H9 (cell line): ENCODE data around the gene CDKN2B. TPM values are rescaled to one million over a fixed set of nuclear protein-coding genes. Genes with fewer than 3 reads are reported as not detected.

Experiments used
- DNase-seq: peaks from one replicate; pipeline ENCODE4 v3.0.0-alpha.2; 2017
- H2AFZ ChIP-seq: one replicate; pipeline ENCODE4 v1.6.1; 2013; ENCODE audit warnings: mild to moderate bottlenecking, low read length, control low read depth, moderate library complexity
- H2AK5ac ChIP-seq: 2 replicates; pipeline ENCODE4 v1.6.1; 2013; ENCODE audit warnings: low read length, control low read depth, mixed read lengths; ENCODE audit not compliant: insufficient read length
- H2BK120ac ChIP-seq: one replicate; pipeline ENCODE4 v1.6.1; 2013; ENCODE audit warnings: low read depth, mild to moderate bottlenecking, low read length, control low read depth, inconsistent platforms; ENCODE audit not compliant: poor library complexity, severe bottlenecking
- H2BK12ac ChIP-seq: 2 replicates; pipeline ENCODE4 v1.6.1; 2013; ENCODE audit warnings: low read length, control low read depth, mixed read lengths, low read depth; ENCODE audit not compliant: insufficient read length
- H2BK15ac ChIP-seq: 2 replicates; pipeline ENCODE4 v1.6.1; 2013; ENCODE audit warnings: low read depth, low read length, control low read depth
- H2BK20ac ChIP-seq: one replicate; pipeline ENCODE4 v1.6.1; 2013; ENCODE audit warnings: low read depth, mild to moderate bottlenecking, low read length, control low read depth, inconsistent platforms; ENCODE audit not compliant: poor library complexity, severe bottlenecking
- H2BK5ac ChIP-seq: 2 replicates; pipeline ENCODE4 v1.6.1; 2013; ENCODE audit warnings: low read length, control low read depth, mixed read lengths; ENCODE audit not compliant: insufficient read length
- H3K14ac ChIP-seq: 2 replicates; pipeline ENCODE4 v1.6.1; 2013; ENCODE audit warnings: low read length, control low read depth; ENCODE audit not compliant: insufficient read depth
- H3K18ac ChIP-seq: 2 replicates; pipeline ENCODE4 v1.6.1; 2013; ENCODE audit warnings: low read depth, mild to moderate bottlenecking, mixed read lengths, low read length, control low read depth; ENCODE audit not compliant: insufficient read length
- H3K23ac ChIP-seq: 2 replicates; pipeline ENCODE4 v1.6.1; 2013; ENCODE audit warnings: low read length, control low read depth, mixed read lengths, low read depth; ENCODE audit not compliant: insufficient read length
- H3K23me2 ChIP-seq: 2 replicates; pipeline ENCODE4 v1.6.1; 2013; ENCODE audit warnings: low read depth, mild to moderate bottlenecking, mixed read lengths, low read length, control low read depth; ENCODE audit not compliant: insufficient read length, poor library complexity, severe bottlenecking
- H3K27ac ChIP-seq: 2 replicates; pipeline ENCODE4 v1.5.1; 2013; ENCODE audit warnings: low read length, control low read depth, mixed read lengths, low read depth; ENCODE audit not compliant: insufficient read length
- H3K27me3 ChIP-seq: 2 replicates; pipeline ENCODE4 v1.6.1; 2013; ENCODE audit warnings: low read length, control low read depth, inconsistent platforms; ENCODE audit not compliant: insufficient read depth
- H3K4ac ChIP-seq: 2 replicates; pipeline ENCODE4 v1.6.1; 2013; ENCODE audit warnings: low read depth, mild to moderate bottlenecking, control low read depth, inconsistent platforms, low read length, moderate library complexity
- H3K4me1 ChIP-seq: 2 replicates; pipeline ENCODE4 v1.6.1; 2013; ENCODE audit warnings: low read length, control low read depth, inconsistent platforms; ENCODE audit not compliant: insufficient read depth
- H3K4me2 ChIP-seq: 2 replicates; pipeline ENCODE4 v1.6.1; 2013; ENCODE audit warnings: low read length, control low read depth, mixed read lengths; ENCODE audit not compliant: insufficient read length, insufficient read depth
- H3K56ac ChIP-seq: 2 replicates; pipeline ENCODE4 v1.6.1; 2013; ENCODE audit warnings: low read depth, mild to moderate bottlenecking, mixed read lengths, low read length, control low read depth; ENCODE audit not compliant: insufficient read length
- H3K79me1 ChIP-seq: 2 replicates; pipeline ENCODE4 v1.6.1; 2013; ENCODE audit warnings: low read depth, mild to moderate bottlenecking, moderate library complexity, low read length, control low read depth, inconsistent platforms; ENCODE audit not compliant: insufficient read depth, poor library complexity, severe bottlenecking
- H3K79me2 ChIP-seq: 2 replicates; pipeline ENCODE4 v1.6.1; 2013; ENCODE audit warnings: low read length, control low read depth, inconsistent platforms; ENCODE audit not compliant: insufficient read depth
- H3K9ac ChIP-seq: 2 replicates; pipeline ENCODE4 v1.6.1; 2013; ENCODE audit warnings: low read length, control low read depth, mixed read lengths; ENCODE audit not compliant: insufficient read length; ENCODE audit errors: extremely low read depth
- H3K9me3 ChIP-seq: one replicate; pipeline ENCODE4 v1.6.1; 2013; ENCODE audit warnings: low read depth, low read length, inconsistent platforms; ENCODE audit not compliant: control insufficient read depth
- H3T11ph ChIP-seq: one replicate; pipeline ENCODE4 v1.6.1; 2013; ENCODE audit warnings: mild to moderate bottlenecking, low read length, control low read depth, inconsistent platforms
- H4K20me1 ChIP-seq: one replicate; pipeline ENCODE4 v1.6.1; 2013; ENCODE audit not compliant: control insufficient read depth, insufficient read length, insufficient read depth
- H4K5ac ChIP-seq: 2 replicates; pipeline ENCODE4 v1.6.1; 2013; ENCODE audit warnings: low read depth, mild to moderate bottlenecking, mixed read lengths, low read length, control low read depth; ENCODE audit not compliant: insufficient read length
- H4K8ac ChIP-seq: replicated peaks from 2 replicates; pipeline ENCODE4 v1.6.1; 2013; ENCODE audit warnings: low read length, control low read depth, mixed read lengths, low read depth; ENCODE audit not compliant: insufficient read length
- H4K91ac ChIP-seq: 2 replicates; pipeline ENCODE4 v1.6.1; 2013; ENCODE audit warnings: low read depth, mild to moderate bottlenecking, moderate library complexity, mixed read lengths, low read length, control low read depth; ENCODE audit not compliant: insufficient read length
- H3K27ac Mint-ChIP-seq, 3 experiments: 2 replicates in 2 of 3; 3 replicates in 1 of 3; pipeline ENCODE4 v1.8.0; 2020 to 2021; ENCODE audit warnings: mixed read lengths in 3 of 3, mild to moderate bottlenecking in 1 of 3, moderate library complexity in 1 of 3
- H3K27me3 Mint-ChIP-seq: 2 replicates; pipeline ENCODE4 v1.8.0; 2021; ENCODE audit warnings: low read depth, mild to moderate bottlenecking, moderate library complexity, mixed read lengths
- H3K36me3 Mint-ChIP-seq, 3 experiments: 2 replicates in 2 of 3; 3 replicates in 1 of 3; pipeline ENCODE4 v1.8.0; 2020 to 2021; ENCODE audit warnings: low read depth in 3 of 3, mixed read lengths in 3 of 3; ENCODE audit not compliant: insufficient read depth in 1 of 3
- H3K4me1 Mint-ChIP-seq, 2 experiments: 2 replicates each; pipeline ENCODE4 v1.8.0; 2020; ENCODE audit warnings: mixed read lengths in 2 of 2
- H3K4me3 Mint-ChIP-seq, 2 experiments: 2 replicates in 1 of 2; 3 replicates in 1 of 2; pipeline ENCODE4 v1.8.0; 2020 to 2021; ENCODE audit warnings: mild to moderate bottlenecking in 2 of 2, mixed read lengths in 2 of 2, moderate library complexity in 1 of 2
- H3K9me3 Mint-ChIP-seq, 2 experiments: 2 replicates in 1 of 2; 3 replicates in 1 of 2; pipeline ENCODE4 v1.8.0; 2020; ENCODE audit warnings: mild to moderate bottlenecking in 2 of 2, mixed read lengths in 2 of 2, moderate library complexity in 1 of 2
- WGBS: extraction: QIAGEN DNeasy Blood & Tissue Kit; methylation state at CpG from one replicate; pipeline ENCODE4 v1.1.7; 2013; ENCODE audit warnings: missing lambda C conversion rate, low lambda C conversion rate, mixed read lengths; ENCODE audit not compliant: insufficient read length; ENCODE audit errors: extremely low coverage; 5-methylcytosine and 5-hydroxymethylcytosine counted together
- total RNA-seq: library from RNA; stranded (reverse); gene quantifications from 2 replicates; pipeline ENCODE4 v1.2.1, GENCODE V29; 2021
- TF ChIP-seq, protein P1 (sequence below): fragments of 200-600 bp; sonication (generic); conservative IDR thresholded peaks from 3 replicates; pipeline ENCODE4 v1.8.0; 2021; ENCODE audit warnings: antibody characterized with exemption, mild to moderate bottlenecking

CDKN2B gene
- total RNA-seq, 1 experiment from 2014 or later = 0.13 TPM

DNA sequence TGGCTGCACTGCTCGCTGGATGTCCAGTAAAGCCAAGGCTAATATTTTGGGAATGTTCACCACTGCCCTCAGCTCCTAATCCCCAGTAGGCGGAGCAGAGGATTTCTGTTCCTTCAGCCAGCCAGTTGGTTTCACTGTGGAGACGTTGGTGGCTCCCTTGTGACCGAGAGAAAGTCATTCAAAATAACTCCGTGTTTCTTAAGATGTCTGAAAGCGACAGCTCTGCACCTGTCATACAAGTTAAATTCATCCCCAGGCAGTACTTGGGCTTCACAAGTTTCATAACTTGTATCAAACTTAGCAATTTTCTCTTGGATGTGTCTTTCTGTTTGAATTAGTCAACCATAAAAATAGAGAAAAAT is 382 bp upstream of the CDKN2B start:
- no peak overlapping the region for H3K18ac ChIP-seq
- no peak overlapping the region for H4K8ac ChIP-seq
- no CpG with 5 or more reads among the region's 6 CpGs for WGBS
- peaks cover 15% of the 10 kb centered on the region for H3K23me2 ChIP-seq
- no peak overlapping the region for H2AK5ac ChIP-seq
- no peak overlapping the region for H3K56ac ChIP-seq
- H3K4me1 Mint-ChIP-seq = peaks cover 14 to 23% of the 10 kb centered on the region in 2 experiments
- H3T11ph ChIP-seq = no peak overlapping the region
- no peak overlapping the region for H3K27ac ChIP-seq
- H3K79me1 ChIP-seq = no peaks in the 10 kb centered on the region
- H2BK15ac ChIP-seq = no peak overlapping the region
- no peak overlapping the region for H2BK20ac ChIP-seq
- H4K20me1 ChIP-seq = no peaks in the 10 kb centered on the region
- peak overlapping the region; percentile 95 for H3K4me2 ChIP-seq
- H3K23ac ChIP-seq = no peak overlapping the region
- no peak overlapping the region for H2BK5ac ChIP-seq
- H3K27me3 Mint-ChIP-seq = peaks cover 78% of the 10 kb centered on the region
- peak overlapping the region; percentile 76 to 91 for H3K4me3 Mint-ChIP-seq
- TF ChIP-seq, protein P1, sequence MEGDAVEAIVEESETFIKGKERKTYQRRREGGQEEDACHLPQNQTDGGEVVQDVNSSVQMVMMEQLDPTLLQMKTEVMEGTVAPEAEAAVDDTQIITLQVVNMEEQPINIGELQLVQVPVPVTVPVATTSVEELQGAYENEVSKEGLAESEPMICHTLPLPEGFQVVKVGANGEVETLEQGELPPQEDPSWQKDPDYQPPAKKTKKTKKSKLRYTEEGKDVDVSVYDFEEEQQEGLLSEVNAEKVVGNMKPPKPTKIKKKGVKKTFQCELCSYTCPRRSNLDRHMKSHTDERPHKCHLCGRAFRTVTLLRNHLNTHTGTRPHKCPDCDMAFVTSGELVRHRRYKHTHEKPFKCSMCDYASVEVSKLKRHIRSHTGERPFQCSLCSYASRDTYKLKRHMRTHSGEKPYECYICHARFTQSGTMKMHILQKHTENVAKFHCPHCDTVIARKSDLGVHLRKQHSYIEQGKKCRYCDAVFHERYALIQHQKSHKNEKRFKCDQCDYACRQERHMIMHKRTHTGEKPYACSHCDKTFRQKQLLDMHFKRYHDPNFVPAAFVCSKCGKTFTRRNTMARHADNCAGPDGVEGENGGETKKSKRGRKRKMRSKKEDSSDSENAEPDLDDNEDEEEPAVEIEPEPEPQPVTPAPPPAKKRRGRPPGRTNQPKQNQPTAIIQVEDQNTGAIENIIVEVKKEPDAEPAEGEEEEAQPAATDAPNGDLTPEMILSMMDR = no peak
- no peaks in the 10 kb centered on the region for H3K9me3 ChIP-seq
- H3K36me3 Mint-ChIP-seq = no peaks in the 10 kb centered on the region; a peak in 2 of 7 replicates
- no peaks in the 10 kb centered on the region for H3K79me2 ChIP-seq
- no peak overlapping the region for H3K14ac ChIP-seq
- no peak overlapping the region for H2BK12ac ChIP-seq
- peak overlapping the region; percentile 49 for H3K9ac ChIP-seq
- H4K91ac ChIP-seq = no peak overlapping the region
- H2AFZ ChIP-seq = peak overlapping the region; percentile 95
- no peak overlapping the region for H2BK120ac ChIP-seq
- DNase-seq = no peak
- H3K4me1 ChIP-seq = no peaks in the 10 kb centered on the region
- H4K5ac ChIP-seq = no peak overlapping the region
- no peak overlapping the region for H3K4ac ChIP-seq
- H3K27ac Mint-ChIP-seq = no peak overlapping the region
- peaks cover 23% of the 10 kb centered on the region; the same call in 1 of the 2 replicates for H3K27me3 ChIP-seq
- H3K9me3 Mint-ChIP-seq = no peaks in the 10 kb centered on the region; a peak in 2 of 5 replicates
